Smooth muscle cell (in vitro differentiated cells): Measurements from ENCODE around the gene DYSF. TPM values are rescaled to one million over a fixed set of nuclear protein-coding genes. Genes with fewer than 3 reads are reported as not detected.
A peak's percentile ranks its signal among the peaks of the same experiment; 100 is the strongest.

ENCODE experiments used
- DNase-seq: peaks from one replicate; lab custom pipeline; 2025; ENCODE audit not compliant: unreplicated experiment; lab: John Stamatoyannopoulos, UW
- H2AFZ ChIP-seq: fragments of 200-600 bp; sonication (generic); 2 replicates; pipeline ENCODE4 v1.6.0; 2016; ENCODE audit warnings: antibody characterized with exemption, low read depth, mild to moderate bottlenecking
- H3F3A ChIP-seq: fragments of 200-600 bp; sonication (generic); 2 replicates; pipeline ENCODE4 v1.6.0; 2017; ENCODE audit warnings: antibody characterized with exemption, low read depth
- H3K27ac ChIP-seq: fragments of 200-600 bp; sonication (generic); 2 replicates; pipeline ENCODE4 v1.5.1; 2016; ENCODE audit warnings: low read depth, mild to moderate bottlenecking
- H3K27me3 ChIP-seq: fragments of 200-600 bp; sonication (generic); 2 replicates; pipeline ENCODE4 v1.6.1; 2016; ENCODE audit warnings: low read depth, mild to moderate bottlenecking
- H3K36me3 ChIP-seq: fragments of 200-600 bp; sonication (generic); 2 replicates; pipeline ENCODE4 v1.5.1; 2016; ENCODE audit warnings: low read depth
- H3K4me1 ChIP-seq: fragments of 200-600 bp; sonication (generic); 2 replicates; pipeline ENCODE4 v1.5.1; 2016; ENCODE audit warnings: low read depth
- H3K4me2 ChIP-seq: fragments of 200-600 bp; sonication (generic); 2 replicates; pipeline ENCODE4 v1.6.0; 2016; ENCODE audit warnings: mild to moderate bottlenecking
- H3K4me3 ChIP-seq: fragments of 200-600 bp; sonication (generic); 2 replicates; pipeline ENCODE4 v1.5.1; 2016; ENCODE audit warnings: mild to moderate bottlenecking
- H3K79me2 ChIP-seq: fragments of 200-600 bp; sonication (generic); 2 replicates; pipeline ENCODE4 v1.6.0; 2016; ENCODE audit warnings: low read depth, mild to moderate bottlenecking
- H3K9ac ChIP-seq: fragments of 200-600 bp; sonication (generic); 2 replicates; pipeline ENCODE4 v1.6.0; 2016; ENCODE audit warnings: low read depth
- H3K9me3 ChIP-seq: fragments of 200-600 bp; sonication (generic); replicated peaks from 2 replicates; pipeline ENCODE4 v1.5.1; 2016; ENCODE audit warnings: low read depth
- H4K20me1 ChIP-seq: fragments of 200-600 bp; sonication (generic); 2 replicates; pipeline ENCODE4 v1.6.0; 2016; ENCODE audit warnings: low read depth
- CTCF ChIP-seq: fragments of 200-600 bp; sonication (generic); IDR thresholded peaks from 2 replicates; pipeline ENCODE4 v1.5.1; 2017; ENCODE audit warnings: borderline replicate concordance, mild to moderate bottlenecking, antibody characterized with exemption; ENCODE audit not compliant: insufficient read depth, poor library complexity, severe bottlenecking
- WGBS: methylation state at CpG from one replicate; pipeline ENCODE4 v1.1.7; 2016; ENCODE audit warnings: low lambda C conversion rate; 5-methylcytosine and 5-hydroxymethylcytosine counted together
- polyA plus RNA-seq: library from polyadenylated mRNA; unstranded; fragments of >200 nt; fragmentation: Nextera tagmentation; extraction: Ambion mirVana; gene quantifications from 2 replicates; pipeline ENCODE4 v1.2.1, GENCODE V29; 2016
- total RNA-seq: library from RNA; depleted of rRNA; stranded (reverse); fragments of >200 nt; gene quantifications from 2 replicates; pipeline ENCODE4 v1.2.3, GENCODE V29; 2014

The DYSF gene
- total and polyA plus RNA-seq, 2 experiments from 2014 or later = 0.64 to 1.6 TPM

DNA sequence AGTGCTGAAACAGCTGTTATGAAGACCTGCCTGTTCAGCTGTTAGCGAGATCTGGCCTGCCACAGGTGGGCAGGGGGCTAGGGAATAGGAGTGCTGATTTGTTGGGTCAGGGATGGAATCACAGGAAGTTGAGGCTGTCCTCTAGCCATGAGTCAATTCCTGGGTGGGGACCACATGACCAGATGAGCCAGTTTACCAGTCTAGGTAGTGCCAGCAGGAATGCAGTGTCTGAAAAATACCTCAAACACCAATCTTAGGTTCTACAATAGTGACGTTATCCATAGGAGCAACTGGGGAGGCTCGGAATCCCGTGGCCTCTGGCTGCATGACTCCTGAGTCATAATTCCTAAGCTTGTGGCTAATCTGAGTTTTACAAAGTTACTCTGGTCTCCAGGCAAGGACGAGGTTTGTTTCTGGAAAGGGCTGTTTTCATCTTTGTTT lies 44.9 kb downstream of the DYSF start:
- peak overlapping the region; percentile 78 for H3K9ac ChIP-seq
- no peaks in the 10 kb centered on the region for H3K79me2 ChIP-seq
- H3K4me2 ChIP-seq = peak overlapping the region; percentile 57
- DNase-seq = no peak
- TF ChIP-seq CTCF = no peak
- no peaks in the 10 kb centered on the region for H3K4me1 ChIP-seq
- no peaks in the 10 kb centered on the region for H3K36me3 ChIP-seq
- WGBS = 19% methylated on average over 5 of the region's 5 CpGs
- H4K20me1 ChIP-seq = no peaks in the 10 kb centered on the region
- peak overlapping the region; percentile 95 for H3K27ac ChIP-seq
- H3K4me3 ChIP-seq = no peak overlapping the region
- no peaks in the 10 kb centered on the region for H3K27me3 ChIP-seq
- no peaks in the 10 kb centered on the region for H3F3A ChIP-seq
- no peaks in the 10 kb centered on the region for H3K9me3 ChIP-seq
- H2AFZ ChIP-seq = no peak overlapping the region

- Histone ChIP-seq H3K27me3 (no peaks in the 10 kb centered on the region), H3K9me3 (no peaks in the 10 kb centered on the region), H2AFZ (no peak overlapping the region), H3K79me2 (no peaks in the 10 kb centered on the region), H3K36me3 (no peaks in the 10 kb centered on the region), H3K4me2 (no peak overlapping the region), H4K20me1 (no peaks in the 10 kb centered on the region), H3K4me1 (no peaks in the 10 kb centered on the region), H3F3A (no peaks in the 10 kb centered on the region), H3K9ac (no peak overlapping the region), H3K4me3 (no peak overlapping the region), H3K27ac (peak overlapping the region; percentile 95)
- WGBS = 90% methylated on average over 5 of the region's 5 CpGs
- DNase-seq = no peak
- no peak for TF ChIP-seq CTCF
Measured at GRCh38 chr2:71499691-71500090, 46.3 kb downstream of the DYSF start.

- Histone ChIP-seq H3K4me3 (no peak overlapping the region), H3K9me3 (no peaks in the 10 kb centered on the region), H3K4me2 (no peak overlapping the region), H3K36me3 (no peaks in the 10 kb centered on the region), H3K79me2 (no peaks in the 10 kb centered on the region), H3K4me1 (no peaks in the 10 kb centered on the region), H3K27ac (no peak overlapping the region), H4K20me1 (no peaks in the 10 kb centered on the region), H3K9ac (no peak overlapping the region), H2AFZ (no peak overlapping the region), H3F3A (no peaks in the 10 kb centered on the region), H3K27me3 (no peaks in the 10 kb centered on the region)
- 76% methylated on average over 7 of the region's 7 CpGs for WGBS
- no peak for DNase-seq
- no peak for TF ChIP-seq CTCF
Measured at GRCh38 chr2:71500426-71501079, 47.2 kb downstream of the DYSF start.
